Ishikawa (cell line): ENCODE data around the gene BCKDK.

Experiments
- CEBPB ChIP-seq: IDR thresholded peaks from 2 replicates; pipeline ENCODE4 v1.6.1; 2012
- CREB1 ChIP-seq: IDR thresholded peaks from 2 replicates; pipeline ENCODE4 v1.6.1; 2012; ENCODE audit warnings: low read depth
- EGR1 ChIP-seq: IDR thresholded peaks from 2 replicates; pipeline ENCODE4 v1.6.1; 2012
- EP300 ChIP-seq: IDR thresholded peaks from 2 replicates; pipeline ENCODE4 v1.6.1; 2012; ENCODE audit warnings: borderline replicate concordance
- FOXM1 ChIP-seq: IDR thresholded peaks from 2 replicates; pipeline ENCODE4 v1.6.1; 2012; ENCODE audit warnings: low read depth, borderline replicate concordance
- NFIC ChIP-seq: IDR thresholded peaks from 2 replicates; pipeline ENCODE4 v1.6.1; 2012
- RAD21 ChIP-seq: IDR thresholded peaks from 2 replicates; pipeline ENCODE4 v1.6.1; 2012; ENCODE audit warnings: low read depth
- TAF1 ChIP-seq: IDR thresholded peaks from 2 replicates; pipeline ENCODE4 v1.6.1; 2012; ENCODE audit warnings: low read depth, mild to moderate bottlenecking
- TCF12 ChIP-seq: IDR thresholded peaks from 2 replicates; pipeline ENCODE4 v1.6.1; 2012; ENCODE audit warnings: low read depth
- TEAD4 ChIP-seq: IDR thresholded peaks from 2 replicates; pipeline ENCODE4 v1.6.1; 2012
- YY1 ChIP-seq: IDR thresholded peaks from 2 replicates; pipeline ENCODE4 v1.6.1; 2012; ENCODE audit warnings: low read depth
- ZBTB7A ChIP-seq: IDR thresholded peaks from 2 replicates; pipeline ENCODE4 v1.6.1; 2012; ENCODE audit warnings: low read depth
- TF ChIP-seq, protein P1 (sequence below): IDR thresholded peaks from 2 replicates; pipeline ENCODE4 v1.6.1; 2012
- TF ChIP-seq, protein P2 (sequence below): IDR thresholded peaks from 2 replicates; pipeline ENCODE4 v1.6.1; 2012; ENCODE audit warnings: low read depth, mild to moderate bottlenecking
- TF ChIP-seq, protein P3 (sequence below): IDR thresholded peaks from 2 replicates; pipeline ENCODE4 v1.6.1; 2012

BCKDK gene

DNA sequence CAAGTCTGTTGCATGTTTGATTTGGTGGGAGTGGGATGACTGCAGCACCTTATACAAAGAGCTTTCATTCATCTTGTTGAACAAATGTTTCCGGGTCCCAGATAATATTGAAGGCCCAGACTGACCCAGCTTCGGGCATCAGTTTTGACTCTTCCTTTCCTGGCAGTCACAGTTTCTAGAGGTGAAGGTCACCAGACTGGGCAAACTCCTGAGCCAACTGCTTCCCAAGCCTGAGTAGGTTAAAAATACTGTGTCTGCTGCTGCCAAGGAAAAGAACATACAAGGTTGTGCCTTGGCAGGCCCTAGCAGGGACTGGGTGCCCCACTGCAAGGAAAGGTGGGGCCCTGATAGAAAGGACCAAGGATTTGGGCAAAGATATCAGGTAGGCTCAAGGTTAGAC is 4.5 kb downstream of the BCKDK start:
- TF ChIP-seq RAD21 = no peak
- TF ChIP-seq TCF12 = no peak
- TF ChIP-seq, protein P1, sequence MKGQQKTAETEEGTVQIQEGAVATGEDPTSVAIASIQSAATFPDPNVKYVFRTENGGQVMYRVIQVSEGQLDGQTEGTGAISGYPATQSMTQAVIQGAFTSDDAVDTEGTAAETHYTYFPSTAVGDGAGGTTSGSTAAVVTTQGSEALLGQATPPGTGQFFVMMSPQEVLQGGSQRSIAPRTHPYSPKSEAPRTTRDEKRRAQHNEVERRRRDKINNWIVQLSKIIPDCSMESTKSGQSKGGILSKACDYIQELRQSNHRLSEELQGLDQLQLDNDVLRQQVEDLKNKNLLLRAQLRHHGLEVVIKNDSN = no peak
- no peak for TF ChIP-seq TAF1
- no peak for TF ChIP-seq EGR1
- TF ChIP-seq, protein P2, sequence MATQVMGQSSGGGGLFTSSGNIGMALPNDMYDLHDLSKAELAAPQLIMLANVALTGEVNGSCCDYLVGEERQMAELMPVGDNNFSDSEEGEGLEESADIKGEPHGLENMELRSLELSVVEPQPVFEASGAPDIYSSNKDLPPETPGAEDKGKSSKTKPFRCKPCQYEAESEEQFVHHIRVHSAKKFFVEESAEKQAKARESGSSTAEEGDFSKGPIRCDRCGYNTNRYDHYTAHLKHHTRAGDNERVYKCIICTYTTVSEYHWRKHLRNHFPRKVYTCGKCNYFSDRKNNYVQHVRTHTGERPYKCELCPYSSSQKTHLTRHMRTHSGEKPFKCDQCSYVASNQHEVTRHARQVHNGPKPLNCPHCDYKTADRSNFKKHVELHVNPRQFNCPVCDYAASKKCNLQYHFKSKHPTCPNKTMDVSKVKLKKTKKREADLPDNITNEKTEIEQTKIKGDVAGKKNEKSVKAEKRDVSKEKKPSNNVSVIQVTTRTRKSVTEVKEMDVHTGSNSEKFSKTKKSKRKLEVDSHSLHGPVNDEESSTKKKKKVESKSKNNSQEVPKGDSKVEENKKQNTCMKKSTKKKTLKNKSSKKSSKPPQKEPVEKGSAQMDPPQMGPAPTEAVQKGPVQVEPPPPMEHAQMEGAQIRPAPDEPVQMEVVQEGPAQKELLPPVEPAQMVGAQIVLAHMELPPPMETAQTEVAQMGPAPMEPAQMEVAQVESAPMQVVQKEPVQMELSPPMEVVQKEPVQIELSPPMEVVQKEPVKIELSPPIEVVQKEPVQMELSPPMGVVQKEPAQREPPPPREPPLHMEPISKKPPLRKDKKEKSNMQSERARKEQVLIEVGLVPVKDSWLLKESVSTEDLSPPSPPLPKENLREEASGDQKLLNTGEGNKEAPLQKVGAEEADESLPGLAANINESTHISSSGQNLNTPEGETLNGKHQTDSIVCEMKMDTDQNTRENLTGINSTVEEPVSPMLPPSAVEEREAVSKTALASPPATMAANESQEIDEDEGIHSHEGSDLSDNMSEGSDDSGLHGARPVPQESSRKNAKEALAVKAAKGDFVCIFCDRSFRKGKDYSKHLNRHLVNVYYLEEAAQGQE = no peak
- TF ChIP-seq, protein P3, sequence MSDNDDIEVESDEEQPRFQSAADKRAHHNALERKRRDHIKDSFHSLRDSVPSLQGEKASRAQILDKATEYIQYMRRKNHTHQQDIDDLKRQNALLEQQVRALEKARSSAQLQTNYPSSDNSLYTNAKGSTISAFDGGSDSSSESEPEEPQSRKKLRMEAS = no peak
- TF ChIP-seq EP300 = no peak
- no peak for TF ChIP-seq CEBPB
- no peak for TF ChIP-seq CREB1
- TF ChIP-seq ZBTB7A = no peak
- no peak for TF ChIP-seq FOXM1
- TF ChIP-seq NFIC = no peak
- TF ChIP-seq YY1 = no peak
- TF ChIP-seq TEAD4 = no peak

DNA sequence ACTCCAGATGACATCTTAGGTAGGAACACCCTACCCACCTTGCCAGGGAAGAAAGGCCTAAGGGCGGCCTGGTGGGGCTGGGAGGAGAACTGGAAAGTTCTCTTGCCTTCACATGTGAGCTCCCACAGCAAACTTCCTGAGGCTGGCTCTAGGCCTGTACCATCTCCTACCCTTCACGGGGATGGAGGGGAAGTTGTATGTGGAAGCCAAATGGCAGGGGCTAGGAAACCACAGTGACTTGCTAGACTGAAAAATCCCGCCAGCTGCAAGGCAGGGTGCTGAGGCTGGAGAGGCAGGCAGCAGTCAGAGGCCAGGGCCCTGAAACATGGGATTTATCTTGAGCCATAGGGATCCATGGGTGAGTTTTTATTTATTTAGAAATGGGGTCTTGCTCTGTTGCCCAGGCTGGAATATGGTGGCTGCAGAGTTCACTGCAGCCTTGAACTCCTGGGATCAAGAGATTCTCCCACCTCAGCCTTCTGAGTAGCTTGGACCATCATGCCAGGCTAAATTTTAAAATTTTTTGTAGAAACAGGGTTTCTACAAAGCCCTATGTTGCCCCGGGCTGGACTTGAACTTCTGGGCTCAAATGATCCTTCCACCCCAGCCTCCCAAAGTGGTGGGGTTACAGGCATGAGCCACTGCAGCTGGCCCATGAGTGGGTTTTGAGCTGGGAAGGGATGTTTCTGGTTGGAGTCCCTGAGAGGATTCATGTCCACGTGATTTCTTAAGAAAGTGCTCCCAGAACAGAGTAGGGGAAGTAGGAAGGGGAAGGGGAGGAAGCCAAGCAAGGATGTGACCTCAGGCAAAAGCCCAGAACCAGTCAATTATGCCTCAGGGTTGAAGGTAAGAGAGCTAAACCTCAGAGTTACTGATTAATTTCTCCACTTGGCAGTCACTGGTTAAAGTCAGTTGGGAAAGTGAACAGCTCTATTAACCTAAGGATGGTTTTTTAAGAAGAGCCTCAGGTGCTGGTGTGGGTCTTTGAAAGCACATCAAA is 5.2 kb downstream of the BCKDK start:
- TF ChIP-seq TAF1 (no peak), EP300 (no peak), FOXM1 (no peak), ZBTB7A (no peak), TEAD4 (no peak), RAD21 (no peak), EGR1 (no peak), TCF12 (no peak), NFIC (no peak)
- TF ChIP-seq, protein P2 = no peak
- TF ChIP-seq, protein P1 = no peak
- TF ChIP-seq, protein P3 = no peak

DNA sequence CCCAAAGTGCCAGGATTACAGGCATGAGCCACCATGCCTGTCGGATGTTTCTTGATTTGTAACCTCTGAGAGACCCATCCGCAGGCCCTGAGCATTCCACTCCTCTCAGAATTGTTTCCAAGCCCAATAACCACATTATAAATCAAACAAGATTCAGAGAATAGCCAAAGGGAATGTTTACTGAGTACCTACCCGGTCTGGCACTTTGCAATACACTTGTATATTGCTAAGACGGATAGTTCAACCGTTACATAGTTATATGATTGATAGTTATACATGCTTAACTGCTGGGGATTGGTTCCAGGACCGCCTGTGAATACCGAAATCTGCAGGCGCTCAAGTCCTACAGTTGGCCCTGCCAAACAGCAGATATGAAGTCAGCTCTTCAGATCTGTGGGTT is 6.3 kb downstream of the BCKDK start:
- TF ChIP-seq FOXM1 = no peak

DNA sequence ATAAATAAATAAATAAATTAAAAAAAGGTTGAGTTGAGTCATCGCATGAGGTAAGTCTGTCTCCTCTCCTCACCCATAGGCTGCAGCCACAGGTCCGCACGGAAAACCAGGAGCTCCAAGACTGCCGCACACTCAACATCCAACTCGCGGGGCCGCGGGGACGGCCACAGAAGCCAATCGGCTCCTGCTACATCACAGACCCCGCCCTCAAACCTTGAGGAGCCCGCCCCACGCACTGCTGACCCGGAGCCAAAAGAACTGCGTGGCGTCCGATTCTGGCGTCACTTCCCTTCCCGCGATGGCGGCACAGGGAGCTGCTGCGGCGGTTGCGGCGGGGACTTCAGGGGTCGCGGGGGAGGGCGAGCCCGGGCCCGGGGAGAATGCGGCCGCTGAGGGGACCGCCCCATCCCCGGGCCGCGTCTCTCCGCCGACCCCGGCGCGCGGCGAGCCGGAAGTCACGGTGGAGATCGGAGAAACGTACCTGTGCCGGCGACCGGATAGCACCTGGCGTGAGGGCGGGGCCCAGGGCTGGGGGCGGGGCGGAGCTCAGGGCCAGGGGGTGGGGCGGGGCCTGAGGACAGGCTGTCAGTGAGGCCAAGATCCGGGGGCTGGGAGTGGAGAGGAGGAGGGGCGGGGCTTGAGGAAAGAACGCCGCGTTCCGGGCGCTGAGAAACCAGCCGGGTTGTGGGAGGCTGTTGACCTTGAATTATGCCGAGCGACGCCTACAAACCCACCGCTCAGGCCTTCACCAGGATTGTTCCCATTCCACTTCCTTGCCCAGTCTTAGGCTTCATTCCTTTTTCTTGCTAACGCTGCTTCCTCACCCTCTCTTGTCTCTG is 9.4 kb downstream of the BCKDK start, which contains the start of gene KAT8:
Gene KAT8 (plus strand): TSS at position 281 of the 839 bp plus-strand sequence. CDS start 18 bp downstream, at position 299.
- TF ChIP-seq EP300 = no peak
- TF ChIP-seq, protein P1 = no peak
- TF ChIP-seq RAD21 = no peak
- peak; percentile 39; the same call in 1 of the 2 replicates for TF ChIP-seq NFIC
- TF ChIP-seq ZBTB7A = no peak
- peak; percentile 67; the same call in 1 of the 2 replicates for TF ChIP-seq TCF12
- TF ChIP-seq EGR1 = peak; percentile 40
- TF ChIP-seq FOXM1 = no peak
- TF ChIP-seq, protein P2 = peak; percentile 15; the same call in 1 of the 2 replicates
- TF ChIP-seq, protein P3 = peak; percentile 75
- no peak for TF ChIP-seq CEBPB
- peak; percentile 93 for TF ChIP-seq CREB1
- TF ChIP-seq YY1 = peak; percentile 96
- TF ChIP-seq TAF1 = peak; percentile 72; the same call in 1 of the 2 replicates
- peak; percentile 28; the same call in 1 of the 2 replicates for TF ChIP-seq TEAD4
